ENCODE data around the gene TIMP3.

Gene TIMP3

DNA sequence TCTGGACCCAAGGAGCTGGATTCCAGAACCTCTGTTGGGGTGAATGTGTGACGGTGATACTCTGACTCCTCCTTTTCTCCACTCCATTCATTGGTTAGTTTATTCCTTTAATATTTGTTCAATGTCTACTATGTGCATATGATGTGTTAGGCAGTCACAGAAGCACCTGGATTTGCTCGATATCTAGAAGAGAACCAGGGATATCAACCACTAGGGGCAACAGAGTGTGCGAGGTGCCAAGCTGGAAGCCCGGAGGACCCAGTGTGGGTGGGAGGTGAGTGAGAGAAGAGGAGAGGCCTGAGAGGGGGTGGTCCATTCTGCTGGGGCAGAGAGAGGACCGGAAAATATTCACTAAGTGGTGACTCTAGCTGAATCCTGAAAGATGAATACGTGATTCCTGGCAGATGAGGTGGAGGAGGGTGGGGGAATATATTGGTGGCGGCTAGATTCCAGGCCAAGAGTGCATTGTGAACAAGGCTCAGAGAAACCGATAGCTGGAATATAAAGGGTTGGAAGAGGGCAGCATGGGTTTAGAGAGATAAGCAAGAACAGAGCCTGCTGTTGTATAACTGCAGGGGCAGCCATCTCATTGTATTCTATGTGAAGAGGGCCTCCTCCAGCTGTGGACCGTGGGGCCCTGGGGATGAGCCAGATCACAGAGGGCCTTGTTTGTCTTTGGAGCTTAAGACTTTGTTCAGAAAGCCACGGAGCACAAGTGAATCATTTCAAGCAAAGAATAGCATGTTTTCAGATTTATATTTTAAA is 6.9 kb upstream of the TIMP3 start:
- H3K36me3 Mint-ChIP-seq: no peaks in the 10 kb centered on the region
- H3K4me1 Mint-ChIP-seq: no peaks in the 10 kb centered on the region
- DNase-seq (ENCODE audit: low spot score in 2 of 2) (no peak), ATAC-seq (ENCODE audit: low read depth) (no peak)
- H3K27me3 Mint-ChIP-seq: peaks cover 7% of the 10 kb centered on the region
- no peaks in the 10 kb centered on the region for H3K9me3 Mint-ChIP-seq
- no peak overlapping the region for H3K4me3 Mint-ChIP-seq
- no peak overlapping the region for H3K27ac Mint-ChIP-seq

DNA sequence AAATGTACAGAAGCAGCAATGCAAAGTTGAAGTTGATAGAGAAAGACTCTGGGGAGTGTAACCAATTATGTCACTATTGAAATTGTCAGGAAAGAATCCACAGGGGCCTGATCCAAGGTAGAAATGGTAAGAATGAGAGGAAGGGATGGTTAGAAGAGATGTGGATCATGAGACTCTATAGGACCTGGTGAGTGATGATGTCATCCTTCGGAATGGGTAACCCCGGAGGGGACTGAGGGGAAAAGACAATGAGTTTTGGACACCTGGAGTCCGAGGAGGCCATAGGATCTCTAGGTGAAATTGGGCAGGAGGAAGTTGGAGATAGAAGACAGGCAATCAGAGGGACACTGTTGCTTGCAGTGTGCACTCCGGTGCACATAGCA is 6.3 kb upstream of the TIMP3 start:
- Mint-ChIP-seq H3K27me3 (peaks cover 10% of the 10 kb centered on the region), H3K27ac (no peak overlapping the region), H3K9me3 (no peaks in the 10 kb centered on the region), H3K36me3 (no peaks in the 10 kb centered on the region), H3K4me1 (no peaks in the 10 kb centered on the region), H3K4me3 (no peak overlapping the region)
- DNase-seq (ENCODE audit: low spot score in 2 of 2) (no peak), ATAC-seq (ENCODE audit: low read depth) (no peak)

DNA sequence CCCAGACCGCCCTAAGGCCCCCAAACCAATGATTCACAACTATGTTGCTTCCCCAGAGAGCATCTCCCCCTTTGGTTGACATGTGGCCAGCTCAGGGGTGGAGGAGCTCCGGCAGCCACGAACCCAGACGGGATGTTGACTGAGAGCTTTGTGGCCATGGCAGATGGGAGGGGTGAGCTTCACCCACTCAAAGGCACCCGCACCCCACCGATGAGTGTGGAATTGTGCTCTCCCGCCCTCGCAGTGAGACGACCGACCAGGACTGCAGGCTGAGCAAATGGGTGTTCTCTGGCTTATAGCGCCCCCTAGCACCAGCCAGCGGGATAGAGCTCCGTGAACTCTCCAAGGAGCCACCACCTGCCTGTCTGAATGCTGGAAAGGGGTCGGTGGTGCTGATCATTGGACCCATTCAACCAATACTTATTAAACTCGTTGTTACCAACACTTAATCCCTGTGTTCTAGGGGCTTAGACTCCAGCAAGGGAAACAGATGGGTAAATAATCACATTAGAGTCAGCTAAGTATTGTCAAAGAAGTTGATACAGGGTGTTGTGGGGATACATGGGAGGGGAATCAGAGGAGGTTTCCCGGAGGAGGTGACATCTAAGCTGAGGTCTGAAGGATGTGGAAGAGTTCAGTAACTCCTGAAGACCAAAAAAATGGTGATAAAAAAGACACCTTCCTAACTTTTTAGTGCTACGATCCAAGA is 4.5 kb upstream of the TIMP3 start:
- Mint-ChIP-seq H3K27ac (no peak overlapping the region), H3K4me3 (no peak overlapping the region), H3K9me3 (no peaks in the 10 kb centered on the region), H3K27me3 (peaks cover 14% of the 10 kb centered on the region), H3K4me1 (no peaks in the 10 kb centered on the region), H3K36me3 (no peaks in the 10 kb centered on the region)
- DNase-seq (ENCODE audit: low spot score in 2 of 2) (no peak), ATAC-seq (ENCODE audit: low read depth) (no peak)

DNA sequence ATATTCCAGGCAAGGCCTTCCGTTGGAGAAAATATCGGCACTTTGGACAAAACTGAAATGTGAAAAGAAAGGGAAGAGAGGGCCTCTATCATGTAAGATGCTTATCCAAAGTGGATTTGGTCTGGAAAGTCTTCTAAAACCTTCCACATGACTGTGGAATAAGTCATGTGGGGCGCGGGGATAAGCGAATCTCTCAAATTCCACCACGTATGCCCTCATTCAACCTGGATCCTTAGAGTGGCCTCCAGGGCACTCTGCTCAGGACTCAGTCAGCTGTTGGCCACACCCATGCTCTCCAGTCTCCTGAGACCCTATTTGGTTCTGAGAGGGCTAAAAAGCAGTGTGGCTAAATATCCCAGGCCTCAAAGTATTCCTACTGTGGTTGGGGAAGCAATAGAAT is 2.0 kb upstream of the TIMP3 start:
- ATAC-seq (ENCODE audit: low read depth): no peak
- Mint-ChIP-seq H3K27me3 (peaks cover 27% of the 10 kb centered on the region), H3K9me3 (no peaks in the 10 kb centered on the region), H3K4me1 (no peaks in the 10 kb centered on the region), H3K27ac (no peak overlapping the region), H3K4me3 (no peak overlapping the region), H3K36me3 (no peaks in the 10 kb centered on the region)
- DNase-seq (ENCODE audit: low spot score in 2 of 2): no peak

DNA sequence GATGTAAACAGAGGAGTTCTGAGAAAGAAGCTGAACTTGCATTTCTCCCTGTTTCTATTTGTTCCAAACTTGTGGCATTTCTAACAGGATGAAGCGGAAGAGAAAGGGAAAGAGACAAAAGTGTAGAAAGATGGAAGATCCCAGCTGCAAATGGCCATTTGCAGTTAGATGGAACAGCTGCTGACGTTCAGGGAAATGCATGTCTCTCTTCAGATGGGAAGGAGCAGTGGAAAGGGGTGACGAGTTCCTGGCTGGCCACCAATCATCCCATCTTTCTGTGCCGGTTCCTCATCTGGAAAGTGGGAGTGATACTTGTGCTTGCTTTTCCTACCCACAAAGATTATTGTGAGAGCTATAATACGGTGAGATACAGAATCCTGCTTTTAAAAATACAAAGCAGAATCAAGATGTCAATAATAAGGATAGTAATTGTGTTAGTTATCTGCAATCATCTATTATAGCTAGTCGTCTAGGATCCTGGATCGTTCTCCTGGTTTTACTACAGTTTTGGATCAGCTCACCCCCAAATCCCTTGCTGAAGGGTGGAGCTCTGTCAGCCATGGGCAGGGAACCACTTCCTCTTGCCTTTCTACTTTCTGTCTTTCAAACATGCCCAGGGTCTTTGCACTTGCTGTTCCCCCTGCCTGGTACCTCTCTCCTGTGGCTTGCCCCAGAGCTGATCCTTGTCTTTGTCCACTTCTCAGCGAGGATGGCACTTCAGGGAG is 1.2 kb upstream of the TIMP3 start:
- H3K4me1 Mint-ChIP-seq: no peaks in the 10 kb centered on the region
- no peaks in the 10 kb centered on the region for H3K36me3 Mint-ChIP-seq

DNA sequence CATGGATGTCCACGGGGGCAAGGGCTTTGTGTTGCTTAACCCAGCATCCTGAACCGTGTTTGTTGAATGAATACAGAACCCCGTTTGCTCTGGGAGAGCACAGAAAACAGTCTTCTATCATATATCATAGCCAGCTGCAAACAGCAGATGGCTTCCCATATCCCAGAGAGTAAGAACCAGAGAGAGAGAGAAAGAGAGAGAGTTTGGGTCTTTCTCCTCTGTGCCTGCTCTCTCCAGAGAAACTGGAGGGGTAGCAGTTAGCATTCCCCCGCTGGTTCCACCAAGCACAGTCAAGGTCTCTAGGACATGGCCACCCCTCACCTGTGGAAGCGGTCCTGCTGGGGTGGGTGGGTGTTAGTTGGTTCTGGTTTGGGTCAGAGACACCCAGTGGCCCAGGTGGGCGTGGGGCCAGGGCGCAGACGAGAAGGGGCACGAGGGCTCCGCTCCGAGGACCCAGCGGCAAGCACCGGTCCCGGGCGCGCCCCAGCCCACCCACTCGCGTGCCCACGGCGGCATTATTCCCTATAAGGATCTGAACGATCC is 440 bp upstream of the TIMP3 start:
- ATAC-seq (ENCODE audit: low read depth) (no peak), DNase-seq (ENCODE audit: low spot score in 2 of 2) (no peak)
- no peak overlapping the region for H3K27ac Mint-ChIP-seq
- H3K4me3 Mint-ChIP-seq: no peak overlapping the region
- peaks cover 23% of the 10 kb centered on the region for H3K27me3 Mint-ChIP-seq
- H3K36me3 Mint-ChIP-seq: no peaks in the 10 kb centered on the region
- no peaks in the 10 kb centered on the region for H3K4me1 Mint-ChIP-seq
- no peaks in the 10 kb centered on the region for H3K9me3 Mint-ChIP-seq

More for the DNA sequence above, 1.2 kb upstream of the TIMP3 start:
- Mint-ChIP-seq H3K4me3 (no peak overlapping the region), H3K27me3 (peaks cover 24% of the 10 kb centered on the region), H3K27ac (no peak overlapping the region), H3K9me3 (no peaks in the 10 kb centered on the region)
- no peak for DNase-seq (ENCODE audit: low spot score in 2 of 2)
- no peak for ATAC-seq (ENCODE audit: low read depth)

DNA sequence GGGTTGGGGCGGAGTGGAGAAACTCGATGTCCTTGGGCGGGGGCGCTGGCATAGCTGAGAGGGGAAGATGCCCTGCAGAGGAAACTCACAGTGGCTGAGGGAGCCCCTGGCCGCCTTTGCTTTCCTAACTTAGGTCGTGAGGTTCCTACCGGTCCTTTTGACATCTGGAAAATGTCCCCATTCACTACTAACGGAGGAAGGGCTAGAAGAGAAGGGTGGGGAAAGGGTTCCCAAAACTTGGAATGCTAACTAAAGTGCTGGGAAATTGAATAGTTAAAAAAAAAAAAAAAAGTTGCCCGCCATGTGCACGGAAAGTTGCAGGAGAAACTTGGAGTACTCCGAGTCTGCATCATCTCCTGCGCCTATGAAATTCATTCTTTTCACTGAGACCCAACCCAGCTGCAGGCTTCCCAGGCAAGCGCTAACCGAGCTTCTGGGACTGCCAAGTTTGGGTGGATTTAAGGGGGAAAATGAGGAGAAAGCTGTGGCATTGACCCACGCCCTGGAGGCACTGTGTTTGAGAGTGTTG is 796 bp downstream of the TIMP3 start:
- Mint-ChIP-seq H3K4me1 (no peaks in the 10 kb centered on the region), H3K9me3 (no peaks in the 10 kb centered on the region), H3K36me3 (no peaks in the 10 kb centered on the region), H3K27ac (no peak overlapping the region), H3K4me3 (no peak overlapping the region), H3K27me3 (peaks cover 25% of the 10 kb centered on the region)
- ATAC-seq (ENCODE audit: low read depth) (no peak), DNase-seq (ENCODE audit: low spot score in 2 of 2) (no peak)

DNA sequence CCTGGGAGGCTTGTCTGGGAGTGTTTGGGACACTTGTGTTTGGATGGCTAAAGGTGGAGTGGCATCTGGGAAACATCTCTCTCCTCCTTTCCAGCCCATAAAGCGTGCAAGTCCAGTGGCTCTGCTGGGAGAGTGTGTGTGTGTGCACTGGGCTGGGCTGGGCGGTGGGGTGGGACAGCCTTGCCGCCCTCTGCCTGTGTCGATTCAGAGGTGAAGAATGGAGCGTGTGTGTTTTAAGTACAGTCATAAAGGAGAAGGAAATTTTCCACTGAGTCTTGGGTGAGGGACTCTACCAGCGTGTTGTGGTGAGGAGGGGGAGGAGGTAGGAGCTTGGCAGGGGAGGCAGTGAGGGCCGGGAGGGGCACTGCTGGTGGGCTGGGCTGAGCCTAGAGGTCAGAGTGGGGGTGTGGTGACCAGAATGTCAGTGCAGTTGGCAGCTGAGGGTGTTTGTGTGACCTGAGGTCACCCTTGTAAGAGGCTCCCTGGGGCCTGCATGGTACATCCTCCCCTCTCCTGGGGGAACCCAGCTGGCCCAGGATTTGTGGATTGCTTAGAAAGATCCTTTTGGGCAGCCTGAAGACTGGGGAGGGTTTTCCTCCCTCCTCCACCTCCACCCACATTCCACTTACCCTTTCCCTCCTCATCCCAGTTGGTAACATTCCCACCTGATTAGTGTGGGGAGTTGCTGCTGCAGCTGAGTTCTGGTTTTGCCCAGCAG is 1.7 kb downstream of the TIMP3 start:
- no peak for ATAC-seq (ENCODE audit: low read depth)
- H3K27me3 Mint-ChIP-seq: peaks cover 25% of the 10 kb centered on the region
- H3K36me3 Mint-ChIP-seq: no peaks in the 10 kb centered on the region
- no peak overlapping the region for H3K27ac Mint-ChIP-seq
- H3K9me3 Mint-ChIP-seq: no peaks in the 10 kb centered on the region
- no peak overlapping the region for H3K4me3 Mint-ChIP-seq
- no peak for DNase-seq (ENCODE audit: low spot score in 2 of 2)
- H3K4me1 Mint-ChIP-seq: no peaks in the 10 kb centered on the region

DNA sequence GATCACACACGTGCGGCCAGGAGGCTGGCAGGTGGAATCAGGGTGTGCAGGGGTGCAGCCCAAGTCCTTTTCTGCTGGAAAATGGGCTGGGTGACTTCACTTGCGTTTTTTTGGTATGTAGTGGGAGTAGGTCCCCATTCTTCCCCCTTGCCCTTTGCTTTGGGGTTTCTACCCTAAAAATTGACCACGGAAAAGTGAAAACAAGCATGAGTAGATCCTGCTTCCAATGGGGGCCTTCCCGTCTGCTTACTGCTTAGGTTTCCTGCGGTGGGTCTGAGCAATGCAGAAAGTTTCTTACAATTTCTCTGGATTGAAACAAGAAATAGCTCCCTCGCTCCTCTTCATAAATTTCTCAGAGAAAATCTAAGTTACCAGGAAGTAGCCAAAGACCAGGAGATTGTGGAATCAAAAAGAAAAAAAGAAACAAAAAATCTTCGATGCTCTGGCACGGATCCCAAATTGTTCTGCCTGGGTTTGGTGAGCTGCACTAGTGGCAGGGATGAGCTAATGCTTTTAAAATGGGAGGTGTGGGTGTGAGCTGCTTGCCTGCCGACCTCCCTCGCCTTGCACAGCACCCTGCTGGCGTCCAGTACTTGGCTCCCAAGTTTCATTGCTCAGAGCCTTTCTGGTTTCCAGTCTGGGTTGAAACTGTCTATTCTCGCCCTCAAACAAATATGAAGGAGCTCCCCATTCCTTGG is 2.4 kb downstream of the TIMP3 start:
- H3K4me3 Mint-ChIP-seq: no peak overlapping the region
- H3K9me3 Mint-ChIP-seq: no peaks in the 10 kb centered on the region
- no peak overlapping the region for H3K27ac Mint-ChIP-seq
- ATAC-seq (ENCODE audit: low read depth) (no peak), DNase-seq (ENCODE audit: low spot score in 2 of 2) (no peak)
- H3K27me3 Mint-ChIP-seq: peaks cover 25% of the 10 kb centered on the region
- H3K4me1 Mint-ChIP-seq: no peaks in the 10 kb centered on the region
- H3K36me3 Mint-ChIP-seq: no peaks in the 10 kb centered on the region

DNA sequence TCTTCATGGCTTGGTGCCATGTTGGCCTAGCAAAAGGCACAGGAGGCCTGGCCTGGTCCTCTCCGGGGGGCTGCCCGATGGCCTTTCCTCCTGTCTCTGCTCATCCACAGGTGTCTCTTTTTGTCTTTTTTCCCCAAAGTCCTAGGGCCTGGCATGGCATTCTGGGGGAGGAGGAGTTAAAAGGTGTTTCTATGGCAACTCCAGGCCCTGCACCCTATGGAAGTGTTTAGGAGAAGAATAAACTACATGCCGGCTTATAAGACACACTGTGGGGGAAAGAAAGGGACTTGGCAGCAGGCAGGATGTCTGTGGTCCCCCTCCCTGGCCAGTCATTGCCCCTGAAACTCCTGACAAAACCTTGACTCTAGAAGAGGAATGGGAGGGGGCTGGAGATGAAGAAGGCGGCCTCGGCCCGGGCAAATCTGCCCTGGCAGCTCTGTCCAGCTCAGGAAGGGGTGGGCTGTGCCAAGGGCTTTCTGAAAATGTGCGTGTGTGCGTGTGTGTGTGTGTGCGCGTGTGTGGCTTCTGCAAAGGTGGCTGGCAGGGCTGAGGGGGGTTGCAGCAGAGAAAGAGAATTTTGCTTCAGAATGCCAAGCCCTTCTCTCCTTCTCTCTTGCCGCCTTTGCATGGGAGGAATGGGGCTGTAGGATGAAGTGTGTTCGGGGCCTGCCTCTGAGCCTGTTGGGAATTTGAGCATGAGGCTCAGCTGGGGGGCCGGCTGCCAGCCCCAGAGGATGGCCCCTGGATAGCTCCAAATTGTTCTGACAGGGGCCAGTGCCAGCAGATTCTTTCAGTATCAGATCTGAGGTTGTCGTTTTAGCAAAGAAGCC is 3.2 kb downstream of the TIMP3 start:
- ATAC-seq (ENCODE audit: low read depth) (no peak), DNase-seq (ENCODE audit: low spot score in 2 of 2) (no peak)
- no peaks in the 10 kb centered on the region for H3K9me3 Mint-ChIP-seq
- peaks cover 25% of the 10 kb centered on the region for H3K27me3 Mint-ChIP-seq
- H3K4me3 Mint-ChIP-seq: no peak overlapping the region
- no peaks in the 10 kb centered on the region for H3K4me1 Mint-ChIP-seq
- H3K36me3 Mint-ChIP-seq: no peaks in the 10 kb centered on the region
- no peak overlapping the region for H3K27ac Mint-ChIP-seq

DNA sequence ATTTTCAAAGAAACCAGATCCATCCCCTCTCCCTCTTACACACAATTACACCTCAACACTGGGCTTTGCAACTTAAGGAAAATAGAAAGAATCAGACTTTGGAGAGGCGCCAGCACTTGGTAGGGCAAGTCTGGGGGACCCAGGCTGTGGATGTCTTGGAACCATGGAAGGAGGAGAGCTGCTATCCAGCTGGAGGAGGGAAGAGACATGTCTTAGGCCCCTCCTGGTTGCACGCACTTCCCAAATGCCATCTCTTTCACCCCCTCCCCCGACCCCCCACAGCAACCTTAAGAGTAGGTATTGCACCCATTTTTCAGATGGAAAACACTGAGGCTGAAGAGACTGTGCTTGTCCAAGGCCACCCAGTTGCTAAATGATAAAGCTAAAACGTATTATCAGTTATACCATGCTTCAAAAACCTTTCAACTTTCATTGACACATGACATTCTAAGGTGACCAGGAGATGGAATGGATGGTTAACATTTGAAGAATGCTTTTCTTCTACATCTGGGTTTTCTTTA is 3.9 kb downstream of the TIMP3 start:
- ATAC-seq (ENCODE audit: low read depth) (no peak), DNase-seq (ENCODE audit: low spot score in 2 of 2) (no peak)
- no peaks in the 10 kb centered on the region for H3K36me3 Mint-ChIP-seq
- H3K4me3 Mint-ChIP-seq: no peak overlapping the region
- no peak overlapping the region for H3K27ac Mint-ChIP-seq
- peaks cover 23% of the 10 kb centered on the region for H3K27me3 Mint-ChIP-seq
- H3K4me1 Mint-ChIP-seq: no peaks in the 10 kb centered on the region
- H3K9me3 Mint-ChIP-seq: no peaks in the 10 kb centered on the region

DNA sequence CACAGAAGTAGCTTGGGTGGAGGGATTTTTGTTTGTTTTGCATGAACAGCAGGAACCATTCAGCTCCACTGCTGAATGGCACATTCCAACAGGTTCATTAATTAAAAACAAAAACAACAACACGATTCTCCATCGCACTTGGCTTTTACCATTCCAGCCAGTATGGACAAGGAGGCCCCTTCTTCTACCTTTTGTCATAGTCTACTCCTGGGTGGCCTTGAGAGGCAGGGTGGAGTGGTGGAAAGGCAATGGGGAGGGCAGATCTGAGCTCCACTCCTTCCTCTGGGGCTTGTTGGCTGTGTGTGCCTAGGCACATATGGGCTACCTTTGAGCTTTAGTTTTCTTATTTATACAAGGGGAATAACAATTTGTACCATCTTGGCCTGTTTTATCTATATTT is 4.8 kb downstream of the TIMP3 start:
- ATAC-seq (ENCODE audit: low read depth): no peak
- H3K36me3 Mint-ChIP-seq: no peaks in the 10 kb centered on the region
- H3K4me1 Mint-ChIP-seq: no peaks in the 10 kb centered on the region
- H3K4me3 Mint-ChIP-seq: no peak overlapping the region
- H3K27ac Mint-ChIP-seq: no peak overlapping the region
- DNase-seq (ENCODE audit: low spot score in 2 of 2): no peak
- peaks cover 2% of the 10 kb centered on the region for H3K9me3 Mint-ChIP-seq
- H3K27me3 Mint-ChIP-seq: peaks cover 21% of the 10 kb centered on the region
